Esophagus mucosa (tissue), 1 donor: ENCODE data around the gene LPAR2. TPM values are rescaled to one million over a fixed set of nuclear protein-coding genes. Genes with fewer than 3 reads are reported as not detected.

Source experiments
- ATAC-seq: fragments of 200-7000 bp; cut with Tn5 transposase; one replicate; pipeline ENCODE4 v1.9.1; 2020
- total RNA-seq: library from RNA; stranded (reverse); gene quantifications from one replicate; pipeline ENCODE4 v1.2.4, GENCODE V29; 2023
- donor health status: DM: yes; HTN: yes; CAD: no.

The LPAR2 gene
- total RNA-seq, 1 donor from 2014 or later: 7.6 TPM

DNA sequence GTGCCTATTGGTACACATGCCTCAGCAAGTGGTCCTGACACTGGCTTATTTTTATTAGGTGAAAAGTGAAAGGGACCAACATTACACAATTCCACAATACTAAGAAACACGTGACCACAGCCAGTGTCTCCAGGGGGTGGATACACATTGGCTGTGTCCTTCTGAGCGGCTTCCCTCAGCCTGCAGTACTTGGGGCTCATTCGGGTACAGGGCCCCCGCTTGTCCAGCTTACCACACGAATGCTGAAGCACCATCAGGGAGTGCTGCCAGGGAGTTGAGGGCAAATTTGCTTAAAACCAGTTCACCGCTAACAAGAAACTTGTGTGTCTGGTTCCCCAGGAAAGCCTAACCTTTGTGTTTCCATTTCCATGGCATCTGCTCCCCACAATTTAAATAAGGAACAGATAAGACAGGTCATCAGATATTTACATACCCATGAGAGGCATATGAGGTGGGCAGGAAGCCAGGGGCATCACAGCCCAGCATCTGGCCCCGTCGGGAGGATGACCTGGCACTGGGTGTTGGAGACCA, 32.8 kb downstream of the LPAR2 start:
- ATAC-seq: peak; percentile 22

DNA sequence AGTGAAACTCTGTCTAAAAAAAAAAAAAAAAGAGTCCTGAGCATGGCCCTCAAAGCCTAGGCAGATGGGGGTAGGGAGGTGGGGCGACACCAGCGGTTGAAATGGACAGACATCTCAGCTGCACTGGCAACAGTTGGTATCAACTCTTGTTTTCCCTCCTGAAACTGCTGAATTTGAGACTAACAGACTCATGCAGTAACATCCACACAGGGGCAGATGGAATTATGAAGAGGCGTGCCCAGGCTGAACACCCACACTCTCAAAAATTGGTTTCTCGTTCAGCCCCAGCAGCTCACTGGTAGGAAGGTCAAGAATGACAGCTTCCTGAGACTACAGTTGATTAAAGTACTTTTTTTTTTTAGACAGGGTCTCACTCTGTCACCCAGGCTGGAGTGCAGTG, 33.6 kb downstream of the LPAR2 start:
- no peak for ATAC-seq

DNA sequence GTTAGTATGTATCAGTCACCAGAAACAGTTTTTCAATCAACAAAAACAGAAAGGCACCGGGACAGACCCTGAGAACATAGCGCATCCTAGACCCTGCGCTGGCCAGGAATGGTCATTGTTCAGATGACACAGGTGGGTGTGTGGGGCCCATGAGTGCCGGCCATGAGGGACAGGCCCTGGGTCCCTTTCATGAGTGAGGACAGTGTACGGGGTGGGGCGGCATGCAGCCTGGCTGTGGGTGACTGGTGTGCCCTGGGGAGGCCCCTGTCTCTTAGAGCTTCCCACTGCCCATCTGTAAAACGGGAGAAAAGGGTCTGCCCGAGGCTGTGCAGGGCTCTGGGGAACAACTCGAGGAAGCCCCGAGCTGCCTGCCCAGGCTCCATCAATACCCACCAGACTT, 35.3 kb downstream of the LPAR2 start:
- no peak for ATAC-seq

DNA sequence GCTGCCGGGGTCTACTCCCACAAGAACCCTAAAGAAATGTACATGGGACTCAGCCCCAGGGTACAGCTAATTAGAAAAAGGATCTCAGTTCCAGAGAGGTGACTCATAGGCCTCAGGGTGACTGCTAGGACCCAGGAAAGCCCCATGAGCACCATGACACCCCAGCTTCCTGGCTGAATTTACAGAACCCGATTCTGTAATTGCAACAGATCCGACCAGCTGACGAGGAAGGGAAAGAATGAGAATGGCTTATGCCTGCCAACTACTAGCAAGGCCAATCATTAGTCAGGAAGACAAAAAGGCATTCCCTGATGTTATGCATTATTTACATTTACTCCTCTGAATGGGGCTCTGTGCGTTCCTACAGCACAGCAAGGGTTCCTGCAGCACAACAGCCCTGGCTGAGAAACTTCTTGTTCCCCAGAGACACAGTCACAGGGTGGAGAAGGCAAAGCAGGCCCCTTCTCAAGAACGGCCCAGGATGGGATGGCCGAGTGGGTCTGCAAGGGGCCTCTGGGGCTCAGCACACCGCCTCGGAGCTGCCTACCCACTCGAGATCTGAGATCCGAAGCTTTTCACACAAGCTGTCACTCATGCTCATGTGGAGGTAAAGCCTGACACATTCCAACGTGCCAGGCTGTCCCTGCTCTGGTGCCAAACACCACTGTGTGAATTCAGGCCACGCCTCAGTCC, 36.7 kb downstream of the LPAR2 start:
- ATAC-seq: peak; percentile 89

DNA sequence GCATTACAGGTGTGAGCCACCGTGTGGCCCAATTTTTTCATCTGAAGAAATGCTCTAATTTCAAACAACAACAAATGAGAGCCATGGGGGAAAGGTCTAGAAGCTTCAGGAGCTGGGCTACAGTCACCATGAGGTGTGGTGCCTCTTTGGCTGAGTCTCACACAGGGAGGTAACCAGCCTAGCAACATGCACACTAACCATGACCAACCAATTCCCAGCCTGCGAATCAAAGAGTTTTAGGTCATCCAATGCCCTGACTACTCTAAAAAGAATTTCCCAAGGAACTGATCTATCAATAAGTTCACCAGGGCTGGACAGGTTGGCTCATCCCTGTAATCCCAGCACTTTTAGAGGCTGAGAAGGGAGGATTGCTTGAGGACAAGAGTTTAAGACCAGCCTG, 39.5 kb downstream of the LPAR2 start:
- ATAC-seq: peak; percentile 55

DNA sequence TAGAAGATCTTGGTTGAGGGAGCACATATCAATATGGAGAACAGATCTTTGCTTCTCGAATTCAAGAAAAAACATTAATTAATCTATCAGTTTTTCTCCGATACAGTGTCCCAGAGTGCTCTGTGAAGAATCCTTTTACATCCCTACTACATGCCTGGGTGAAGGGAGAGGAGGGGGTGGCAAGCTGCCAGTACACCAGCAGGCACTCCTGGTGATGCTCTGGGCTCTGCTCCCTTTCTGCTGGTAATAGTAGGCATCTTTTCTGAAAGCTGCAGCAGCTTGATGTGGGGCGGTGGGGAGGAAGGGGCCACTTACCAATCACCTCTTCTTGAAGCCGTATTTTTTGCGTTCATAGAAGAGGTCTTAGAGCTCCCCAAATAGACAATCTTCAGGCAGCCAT, 40.2 kb downstream of the LPAR2 start:
- ATAC-seq: no peak

DNA sequence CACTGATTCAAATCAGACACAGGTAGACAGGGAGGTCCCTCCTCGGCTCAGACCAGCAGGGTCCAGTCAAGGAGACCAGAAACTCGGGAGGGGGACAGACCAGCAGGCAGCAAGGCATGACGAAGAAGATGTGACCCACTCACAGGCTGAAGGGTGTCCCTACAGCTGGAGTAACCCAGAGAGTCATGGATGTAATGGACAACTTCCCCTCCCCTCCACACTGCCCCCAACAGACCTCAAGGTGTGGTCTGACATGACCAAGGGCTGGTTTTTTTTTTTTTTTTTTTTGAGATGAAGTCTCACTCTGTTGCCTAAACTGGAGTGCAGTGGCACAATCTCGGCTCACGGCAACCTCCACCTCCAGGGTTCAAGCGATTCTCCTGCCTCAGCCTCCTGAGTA, 43.7 kb downstream of the LPAR2 start:
- ATAC-seq: no peak

DNA sequence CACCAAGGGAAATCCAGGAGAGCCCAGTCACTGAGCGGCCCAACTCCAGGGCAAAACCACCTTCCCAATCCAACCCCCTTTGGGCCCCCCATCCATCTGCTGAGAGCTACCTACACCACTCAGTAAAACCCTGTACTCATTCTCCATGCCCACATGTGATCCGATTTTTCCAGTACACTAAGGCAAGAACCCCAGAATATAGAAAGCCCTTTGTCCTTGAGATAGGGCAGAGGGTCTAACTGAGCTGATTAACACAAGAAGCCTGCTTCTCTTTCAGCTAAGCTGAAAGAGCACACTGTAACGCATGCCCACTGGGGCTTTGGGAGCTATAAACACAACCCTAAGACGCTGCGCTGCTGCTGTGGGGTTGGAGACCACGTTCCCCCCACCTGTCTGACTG, 45.5 kb downstream of the LPAR2 start:
- no peak for ATAC-seq

DNA sequence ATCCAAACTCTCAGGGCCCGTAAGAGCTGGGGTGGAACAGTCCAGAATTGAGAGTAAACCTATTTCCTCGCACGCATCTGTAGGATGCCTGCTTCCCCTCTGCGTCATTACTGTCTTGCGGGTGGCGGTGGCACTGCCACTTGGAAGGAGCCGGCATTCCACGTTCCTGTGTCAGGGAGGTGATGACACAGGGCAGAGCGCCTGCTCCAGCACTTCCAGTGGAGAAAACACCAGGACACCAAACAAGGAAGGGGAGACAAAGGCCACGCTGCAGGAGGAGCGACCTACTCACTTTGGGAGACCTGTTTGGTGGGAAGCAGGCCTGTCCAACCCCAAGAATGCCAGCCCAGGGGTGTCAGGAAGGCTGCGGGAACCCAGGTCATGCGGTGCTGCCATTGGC, 46.6 kb downstream of the LPAR2 start:
- peak; percentile 13 for ATAC-seq

DNA sequence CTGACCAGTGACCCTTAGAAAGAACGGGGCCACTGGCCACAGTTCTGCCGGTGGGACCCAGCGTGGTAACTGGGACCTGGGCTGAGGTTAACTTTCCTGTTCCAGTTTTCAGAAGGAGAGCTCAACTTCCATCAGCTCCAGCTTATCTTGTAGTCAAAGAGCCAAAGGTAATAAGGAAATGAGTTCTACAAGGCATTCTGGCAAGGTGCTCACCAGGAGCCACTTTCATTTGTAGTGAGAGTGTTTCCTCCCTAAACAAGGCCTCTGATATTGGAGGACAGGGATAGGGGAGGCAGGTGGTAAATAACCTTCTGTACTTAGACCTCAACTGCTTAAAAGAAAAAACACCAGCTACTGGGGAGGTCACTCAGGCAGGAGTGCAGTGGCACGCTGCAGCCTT, 47.6 kb downstream of the LPAR2 start:
- no peak for ATAC-seq

DNA sequence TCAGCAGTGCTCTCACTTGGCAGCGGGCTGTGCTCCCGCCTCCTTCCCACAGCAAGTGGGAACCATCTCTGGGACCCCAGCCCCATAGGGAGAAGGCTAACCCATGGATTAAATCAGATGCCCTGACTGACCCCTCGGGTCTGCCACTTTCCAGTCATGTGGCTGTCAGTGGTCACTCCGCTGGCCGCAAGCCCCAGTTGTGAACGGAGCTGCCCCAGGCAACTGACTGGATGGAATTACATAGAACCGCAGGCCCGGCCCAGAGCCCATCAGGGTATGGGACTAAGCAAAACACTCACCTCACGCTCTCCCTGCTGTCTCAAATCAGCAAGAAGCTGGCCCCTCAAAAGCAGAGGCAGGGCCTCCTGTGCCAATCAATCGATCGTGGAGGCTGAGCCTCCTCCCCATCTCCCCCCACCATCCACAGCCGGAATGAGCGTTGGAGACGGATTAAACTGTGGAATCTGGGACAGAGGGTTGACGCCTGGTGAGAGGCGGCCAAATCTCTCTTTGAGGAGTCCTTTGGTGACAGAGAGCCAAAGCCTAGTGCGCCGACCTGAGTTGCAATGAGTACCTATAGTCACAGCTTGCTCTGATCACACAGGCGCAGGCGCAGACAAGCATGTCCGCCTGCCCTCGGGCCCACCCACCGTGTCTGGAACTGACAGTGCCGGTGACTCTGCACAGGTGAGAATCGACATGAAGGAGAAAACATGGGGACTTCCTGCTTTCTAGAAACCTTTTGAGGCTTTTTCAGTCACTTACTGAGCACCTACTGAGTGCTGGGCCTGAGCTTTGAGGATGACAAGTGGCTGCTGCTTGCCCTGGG, 48.3 kb downstream of the LPAR2 start:
- ATAC-seq: peak; percentile 41

DNA sequence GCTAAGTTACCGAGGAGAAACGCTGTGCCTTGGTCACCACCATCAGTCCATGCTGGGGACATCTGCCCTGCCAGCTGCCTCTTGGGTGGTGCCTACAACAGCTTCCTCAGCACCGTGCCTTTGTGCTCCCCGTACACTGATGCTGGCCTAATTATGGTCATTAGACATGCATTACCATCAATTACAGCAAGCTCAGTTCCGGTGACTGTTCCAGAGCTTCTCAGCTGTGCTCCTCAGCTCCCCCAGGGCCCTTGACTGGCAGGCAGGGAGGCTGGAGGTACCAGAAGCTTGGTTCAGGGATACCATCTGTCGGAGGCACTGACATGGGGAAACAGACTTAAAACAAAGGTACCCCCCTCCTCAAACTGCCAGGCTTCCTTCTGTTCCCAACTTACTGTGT, 49.8 kb downstream of the LPAR2 start:
- no peak for ATAC-seq

DNA sequence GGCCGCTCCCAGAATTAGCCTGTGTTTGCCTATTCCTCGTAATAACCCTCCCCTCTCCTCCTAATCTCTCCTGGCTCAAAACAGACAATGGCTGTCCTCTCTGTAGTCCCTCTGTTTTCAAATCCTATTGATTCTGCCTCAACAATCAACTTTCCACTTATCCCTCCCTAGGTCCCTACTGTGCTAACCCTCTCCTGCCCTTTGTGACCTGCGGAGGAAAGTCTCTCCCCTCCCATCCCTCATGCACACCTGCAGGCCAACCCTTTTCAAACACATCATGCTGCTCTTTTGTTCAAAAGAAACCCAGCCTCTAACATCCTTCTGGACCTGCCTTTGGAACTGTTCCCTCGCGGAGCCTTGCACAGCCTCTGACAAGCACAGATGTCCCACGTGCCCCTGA, 52.6 kb downstream of the LPAR2 start:
- ATAC-seq: no peak

Other genes starting within 250 kb of the LPAR2 start
- gene GATAD2A, start 222.5 kb downstream of the LPAR2 start, total RNA-seq: 58.9 TPM
- 1.4 TPM for gene TSSK6, start 112.7 kb downstream of the LPAR2 start, total RNA-seq
- 314 TPM for gene NDUFA13, start 112.0 kb downstream of the LPAR2 start, total RNA-seq
- gene YJEFN3, start 99.3 kb downstream of the LPAR2 start, total RNA-seq: 1.00 TPM
- gene CILP2, start 90.0 kb downstream of the LPAR2 start, total RNA-seq: not detected
- gene PBX4, start 9.5 kb downstream of the LPAR2 start, total RNA-seq: 0.20 TPM
- gene GMIP, start 15.4 kb upstream of the LPAR2 start, total RNA-seq: 9.4 TPM
- 28.9 TPM for gene ATP13A1, start 35.5 kb upstream of the LPAR2 start, total RNA-seq
- 10.0 TPM for gene ZNF101, start 40.6 kb upstream of the LPAR2 start, total RNA-seq
- gene ZNF14, start 104.9 kb upstream of the LPAR2 start, total RNA-seq: 2.3 TPM
- gene ZNF506, start 193.5 kb upstream of the LPAR2 start, total RNA-seq: 10.0 TPM
- gene ZNF253, start 237.7 kb upstream of the LPAR2 start, total RNA-seq: 1.9 TPM